Thymus (tissue), 11 donors: ENCODE results near the gene SELENOO. TPM values are rescaled to one million over a fixed set of nuclear protein-coding genes. Genes with fewer than 3 reads are reported as not detected.

ENCODE experiments used
- DNase-seq, 9 donors: peaks; one replicate each; pipeline ENCODE4 v3.0.0-alpha.2; 2013; ENCODE audit warnings: low spot score in 9 of 9, low read depth in 6 of 9, missing footprints in 1 of 9
- H3K27ac ChIP-seq, 2 donors: one replicate each; pipeline ENCODE4 v1.5.1; 2013; ENCODE audit warnings: control low read depth in 1 of 2, low read depth in 1 of 2, low read length in 1 of 2, mild to moderate bottlenecking in 1 of 2, moderate library complexity in 1 of 2
- H3K27me3 ChIP-seq, 2 donors: one replicate each; pipeline ENCODE4 v1.5.1; 2013; ENCODE audit warnings: low read length in 1 of 2; ENCODE audit not compliant: control insufficient read depth in 2 of 2, insufficient read depth in 1 of 2
- H3K36me3 ChIP-seq, 2 donors: one replicate each; pipeline ENCODE4 v1.5.1; 2013; ENCODE audit warnings: low read length in 1 of 2, mild to moderate bottlenecking in 1 of 2, moderate library complexity in 1 of 2; ENCODE audit not compliant: control insufficient read depth in 2 of 2, insufficient read depth in 2 of 2
- H3K4me1 ChIP-seq, 2 donors: one replicate each; pipeline ENCODE4 v1.5.1; 2013; ENCODE audit warnings: low read length in 2 of 2; ENCODE audit not compliant: control insufficient read depth in 2 of 2, insufficient read depth in 2 of 2
- H3K4me3 ChIP-seq, 2 donors: one replicate each; pipeline ENCODE4 v1.5.1; 2013; ENCODE audit warnings: low read length in 2 of 2, control low read depth in 1 of 2, mild to moderate bottlenecking in 1 of 2
- H3K9me3 ChIP-seq, 2 donors: one replicate each; pipeline ENCODE4 v1.5.1; 2013; ENCODE audit warnings: low read length in 1 of 2, mild to moderate bottlenecking in 1 of 2; ENCODE audit not compliant: control insufficient read depth in 2 of 2, insufficient read depth in 1 of 2
- WGBS: extraction: QIAGEN DNeasy Blood & Tissue Kit; methylation state at CpG from one replicate; pipeline ENCODE4 v1.1.7; 2013; 5-methylcytosine and 5-hydroxymethylcytosine counted together
- polyA plus RNA-seq: library from polyadenylated mRNA; stranded (reverse); fragments of 200-250 nt; gene quantifications from one replicate; pipeline ENCODE4 v1.2.3, GENCODE V29; 2013
- total RNA-seq: library from RNA; stranded (reverse); fragments of 120-200 nt; gene quantifications from one replicate; pipeline ENCODE4 v1.2.4, GENCODE V29; 2013
- donor health status: healthy.

Gene SELENOO
- total and polyA plus RNA-seq, 2 donors, result 17.4 to 62.1 TPM

DNA sequence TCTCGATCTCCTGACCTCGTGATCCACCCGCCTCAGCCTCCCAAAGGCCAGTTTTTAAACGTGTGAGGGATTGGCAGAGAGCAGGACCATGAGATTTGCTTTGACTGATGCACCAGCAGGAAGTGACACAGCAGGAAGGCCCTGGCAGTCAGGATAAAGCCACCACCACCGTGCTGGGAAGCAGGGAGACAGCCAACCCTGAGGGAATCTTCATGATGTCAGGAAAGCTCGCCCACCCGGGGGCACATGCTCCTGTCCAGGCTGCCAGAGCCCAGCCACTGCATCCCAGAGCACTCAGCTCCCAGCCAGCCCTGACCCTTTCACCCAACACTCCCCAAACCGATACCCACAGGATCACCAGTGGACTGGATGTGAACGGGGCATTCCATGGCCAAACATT, 37.9 kb downstream of the SELENOO start:
- H3K27me3 ChIP-seq, result no peaks in the 10 kb centered on the region
- 89% methylated on average over 9 of the region's 9 CpGs for WGBS
- H3K36me3 ChIP-seq, result peaks cover 29 to 44% of the 10 kb centered on the region in 2 donors
- no peak overlapping the region for H3K27ac ChIP-seq
- no peak overlapping the region for H3K4me3 ChIP-seq
- no peak for DNase-seq
- peaks cover 0 to 5% of the 10 kb centered on the region in 2 donors for H3K9me3 ChIP-seq
- H3K4me1 ChIP-seq, result peaks cover 9 to 28% of the 10 kb centered on the region in 2 donors

DNA sequence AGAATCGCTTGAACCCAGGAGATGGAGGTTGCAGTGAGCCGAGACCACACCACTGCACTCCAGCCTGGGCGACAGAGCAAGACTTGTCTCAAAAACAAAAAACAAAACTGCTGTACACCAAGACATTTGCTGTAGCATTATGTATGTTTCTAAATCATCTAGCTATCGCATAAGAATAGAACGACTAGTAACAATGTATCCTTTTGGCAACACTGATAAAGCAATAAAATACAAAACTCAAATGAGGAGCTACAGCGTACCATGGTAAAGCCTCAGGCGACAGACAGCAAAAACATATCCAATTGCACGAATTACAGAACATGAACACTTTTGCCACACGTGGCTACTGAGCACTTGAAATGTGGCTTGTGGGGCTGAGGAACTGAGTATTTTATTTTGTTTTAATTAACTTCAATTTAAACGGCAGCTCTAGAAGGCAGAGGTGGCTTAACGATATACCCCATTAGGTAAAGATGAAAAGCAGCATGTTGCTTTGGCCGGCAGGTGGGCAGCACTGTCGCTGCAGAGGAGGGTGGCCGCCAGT, 41.7 kb downstream of the SELENOO start:
- peaks cover 19 to 42% of the 10 kb centered on the region in 2 donors for H3K4me1 ChIP-seq
- H3K27me3 ChIP-seq, result no peaks in the 10 kb centered on the region
- WGBS, result 84% methylated on average over 14 of the region's 14 CpGs
- peak overlapping the region in 1 of 2 donors; percentile 27 for H3K27ac ChIP-seq
- no peak for DNase-seq
- H3K36me3 ChIP-seq, result peaks cover 29 to 36% of the 10 kb centered on the region in 2 donors
- no peaks in the 10 kb centered on the region for H3K9me3 ChIP-seq
- H3K4me3 ChIP-seq, result peak overlapping the region in 1 of 2 donors; percentile 18

DNA sequence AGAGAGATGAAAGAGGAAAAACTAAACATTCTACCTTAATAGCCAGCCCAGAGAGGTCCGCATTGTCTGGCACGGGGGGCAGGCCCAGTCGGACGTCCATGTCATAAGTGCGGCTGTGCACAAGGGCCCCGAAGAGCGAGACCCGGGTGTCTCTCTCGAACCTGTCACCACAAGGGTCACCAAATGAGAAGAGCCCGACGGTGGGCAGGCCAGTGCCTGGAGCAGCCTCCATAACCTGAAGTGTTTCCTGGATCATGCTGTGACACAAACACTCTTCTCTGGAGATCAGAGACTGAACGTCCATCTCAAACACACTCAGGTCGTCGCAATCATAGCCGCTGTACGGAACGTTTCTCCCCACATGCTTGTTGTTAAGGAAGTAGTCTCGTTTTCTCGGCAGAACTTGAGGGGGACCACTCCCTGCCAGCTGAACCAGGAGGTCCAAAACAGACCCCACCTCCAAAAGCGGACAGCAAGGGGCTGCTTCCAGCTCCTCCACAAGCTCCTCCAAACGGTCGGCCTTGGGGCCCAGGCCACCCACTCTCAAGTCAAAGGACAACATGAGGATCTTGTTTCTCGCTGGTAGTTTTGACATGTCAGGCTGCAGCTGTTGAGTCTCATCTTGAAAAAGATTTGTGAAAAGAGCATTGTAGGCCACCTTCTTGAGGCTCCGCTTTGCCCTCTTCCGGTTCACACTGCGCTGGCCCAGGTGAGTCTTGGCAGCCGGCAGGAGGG, 43.0 kb downstream of the SELENOO start:
- no peaks in the 10 kb centered on the region for H3K9me3 ChIP-seq
- peaks cover 19 to 46% of the 10 kb centered on the region in 2 donors for H3K4me1 ChIP-seq
- WGBS, result 30% methylated on average over 27 of the region's 27 CpGs
- DNase-seq, result peak in 1 of 9 donors; percentile 45
- H3K4me3 ChIP-seq, result peak overlapping the region; percentile 69 to 92
- H3K27me3 ChIP-seq, result no peaks in the 10 kb centered on the region
- H3K36me3 ChIP-seq, result peaks cover 33% of the 10 kb centered on the region in 2 donors
- H3K27ac ChIP-seq, result peak overlapping the region; percentile 96 to 99

DNA sequence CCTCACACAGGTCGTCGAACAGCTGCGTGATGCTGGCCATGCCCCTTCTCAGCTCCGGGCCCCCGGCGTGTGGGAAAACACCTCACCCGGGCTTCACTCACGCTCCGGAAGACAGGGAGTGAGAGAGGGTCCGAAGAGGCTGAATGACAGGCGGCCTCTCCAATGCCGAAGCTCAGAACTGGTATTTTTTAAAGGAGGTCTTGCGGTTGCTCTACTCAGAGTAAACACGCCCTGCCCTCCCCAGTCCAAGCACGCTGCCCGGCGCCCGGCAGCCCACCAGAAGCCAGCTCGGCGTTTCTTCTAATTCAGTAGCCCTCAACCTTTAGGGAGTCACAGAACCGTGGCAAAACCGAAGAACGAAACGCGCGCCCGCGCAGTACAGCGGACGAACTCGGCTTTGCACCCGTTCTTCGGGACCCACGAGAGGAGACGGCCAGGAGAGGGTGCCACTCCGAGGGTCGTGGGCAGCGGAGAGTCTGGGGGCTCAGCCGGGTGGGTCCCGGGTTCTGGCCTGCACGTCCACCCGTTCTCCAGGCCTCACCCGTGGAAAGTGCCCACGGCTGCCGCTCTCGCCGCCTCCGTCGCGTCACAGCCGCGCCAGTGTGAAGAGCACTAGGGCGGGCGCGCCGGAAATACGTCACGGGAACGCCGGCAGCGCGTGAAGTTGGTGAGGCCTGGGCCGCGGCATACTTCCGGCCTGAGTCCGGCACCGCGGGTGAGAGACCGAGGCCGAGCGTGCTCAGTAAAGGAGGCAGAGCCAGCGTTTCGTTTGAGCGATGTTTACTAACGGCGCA, 43.8 kb downstream of the SELENOO start, which contains the start of gene TUBGCP6:
Gene TUBGCP6 (minus strand): TSS at position 604 of the 794 bp plus-strand sequence. CDS start 564 bp downstream, at position 40.
- Histone ChIP-seq H3K27me3 (no peaks in the 10 kb centered on the region), H3K4me3 (peak within 1 kb of the TSS; percentile 69 to 92), H3K9me3 (no peaks in the 10 kb centered on the region), H3K36me3 (peaks cover 27 to 29% of the 10 kb centered on the region in 2 donors), H3K27ac (peak within 1 kb of the TSS; percentile 96 to 99), H3K4me1 (peaks cover 19 to 49% of the 10 kb centered on the region in 2 donors)
- WGBS, result under 1% methylated on average over 76 of the region's 76 CpGs
- DNase-seq, result peak; percentile 74 to 97 (median 93)

DNA sequence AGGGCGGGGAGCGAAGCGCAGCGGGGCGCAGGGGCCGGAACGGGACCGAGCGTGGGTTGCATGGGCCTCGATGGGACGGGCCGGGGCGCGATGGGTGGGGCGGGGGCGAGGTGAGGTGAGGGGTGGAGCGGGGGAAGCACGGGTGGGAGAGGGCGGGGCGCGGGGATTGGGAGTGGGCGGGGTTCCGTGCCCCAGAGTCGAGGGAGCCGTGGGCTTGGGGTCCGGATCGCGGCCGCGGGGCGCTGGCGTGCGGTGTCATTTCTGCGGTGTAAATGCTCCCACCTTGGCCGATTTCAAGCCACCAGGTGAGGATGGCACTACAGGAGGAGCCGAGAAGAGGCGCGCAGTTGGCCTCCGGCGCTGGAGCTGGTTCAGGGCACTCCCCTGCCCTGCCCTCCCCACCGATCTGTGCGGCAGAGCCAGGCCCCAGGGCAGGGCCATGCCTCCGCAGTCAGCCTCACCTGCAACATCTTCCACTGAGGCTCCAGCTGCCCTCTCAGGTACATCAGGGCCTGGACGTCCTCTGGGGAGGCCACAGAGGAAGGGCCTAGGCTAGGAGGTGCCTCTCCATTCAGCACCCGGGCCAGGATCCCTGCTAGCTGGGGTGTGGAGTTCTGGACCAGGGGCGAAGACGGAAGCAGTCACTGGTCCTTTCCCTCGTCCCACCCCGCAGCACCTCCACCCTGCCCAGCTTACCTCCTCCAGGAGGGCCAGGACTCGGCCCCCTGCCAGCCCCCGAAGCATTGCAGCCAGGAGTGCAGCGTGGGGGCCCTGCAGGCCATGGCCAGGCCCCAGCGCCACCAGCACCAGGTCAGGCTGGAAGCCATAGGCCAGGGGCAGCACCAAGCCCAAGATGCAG, 44.6 kb downstream of the SELENOO start:
- DNase-seq, result no peak
- Histone ChIP-seq H3K36me3 (peaks cover 19 to 22% of the 10 kb centered on the region in 2 donors), H3K4me1 (peaks cover 26 to 57% of the 10 kb centered on the region in 2 donors), H3K9me3 (no peaks in the 10 kb centered on the region), H3K4me3 (peak overlapping the region; percentile 69 to 92), H3K27ac (peak overlapping the region; percentile 96 to 99), H3K27me3 (no peaks in the 10 kb centered on the region)
- 20% methylated on average over 53 of the region's 53 CpGs for WGBS

DNA sequence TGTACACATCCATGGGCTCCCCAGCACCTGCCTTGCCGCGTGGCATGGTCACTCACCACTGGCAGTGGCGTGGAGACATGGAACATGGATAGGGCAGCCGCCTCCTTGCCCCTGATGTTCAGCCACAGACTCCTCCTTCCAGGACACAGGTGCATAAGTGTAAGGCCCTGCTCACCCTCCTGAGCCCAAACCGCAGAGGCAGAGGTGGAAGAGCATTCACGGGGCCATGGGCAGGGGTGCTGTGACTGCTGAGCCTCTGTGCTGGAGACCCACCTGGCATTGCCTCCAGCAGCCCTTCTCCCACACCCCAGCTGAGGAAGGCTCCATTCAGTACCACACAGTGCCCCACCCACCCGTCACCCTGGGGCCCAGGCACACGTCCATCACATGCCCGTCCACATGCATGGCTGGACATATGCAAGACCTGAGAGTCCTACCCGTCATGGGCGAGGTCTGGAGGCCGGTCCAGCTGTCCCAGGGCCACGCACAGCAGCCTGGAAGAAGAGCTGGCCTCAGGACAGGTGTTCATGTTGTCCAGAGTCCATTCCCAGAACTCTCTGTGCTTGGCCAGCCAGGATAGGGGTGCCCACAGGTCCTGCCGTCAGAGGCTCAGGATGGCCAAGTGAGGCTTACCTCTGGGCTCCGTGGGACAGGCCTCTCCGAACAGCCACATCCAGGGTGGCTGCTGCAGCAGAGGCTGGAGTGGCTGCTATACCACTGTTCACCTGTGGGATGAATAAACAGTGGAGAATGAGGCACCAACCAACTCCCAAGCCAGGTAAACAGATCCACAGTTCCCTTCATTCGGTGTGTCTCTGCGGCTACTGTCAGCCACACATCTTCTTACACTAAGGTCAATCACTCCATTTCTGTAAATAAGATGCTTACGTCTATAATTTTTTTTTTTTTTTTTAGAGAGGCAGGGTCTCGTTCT, 45.7 kb downstream of the SELENOO start:
- H3K4me3 ChIP-seq, result no peak overlapping the region
- H3K36me3 ChIP-seq, result peaks cover 17 to 22% of the 10 kb centered on the region in 2 donors
- H3K27me3 ChIP-seq, result no peaks in the 10 kb centered on the region
- peak overlapping the region in 1 of 2 donors; percentile 5 for H3K27ac ChIP-seq
- H3K4me1 ChIP-seq, result peaks cover 26 to 54% of the 10 kb centered on the region in 2 donors
- no peaks in the 10 kb centered on the region for H3K9me3 ChIP-seq
- 95% methylated on average over 20 of the region's 20 CpGs for WGBS
- DNase-seq, result no peak

DNA sequence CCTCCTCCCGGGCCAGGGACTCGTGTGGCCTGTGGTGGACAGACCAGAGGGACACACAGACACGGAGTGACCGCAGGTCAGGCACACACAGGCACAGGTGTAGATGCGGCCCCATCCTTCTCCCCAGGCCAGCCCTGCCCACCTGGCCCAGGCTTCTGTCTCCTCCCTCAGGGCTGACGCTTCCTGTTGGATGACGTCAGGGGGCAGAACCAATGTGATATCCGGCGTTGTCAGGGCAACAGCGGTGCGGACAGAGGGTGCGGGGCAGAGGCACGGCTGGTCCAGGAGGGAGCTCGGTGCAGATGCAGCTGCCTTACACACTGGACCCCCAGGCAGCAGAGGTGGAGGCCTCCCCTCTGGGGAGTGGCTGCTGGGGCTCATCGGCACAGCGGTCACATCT, 46.9 kb downstream of the SELENOO start:
- peaks cover 15 to 22% of the 10 kb centered on the region in 2 donors for H3K36me3 ChIP-seq
- no peak overlapping the region for H3K27ac ChIP-seq
- WGBS, result 94% methylated on average over 16 of the region's 16 CpGs
- no peaks in the 10 kb centered on the region for H3K27me3 ChIP-seq
- DNase-seq, result peak in 2 of 9 donors; percentile 23 to 49
- H3K9me3 ChIP-seq, result no peaks in the 10 kb centered on the region
- no peak overlapping the region for H3K4me3 ChIP-seq
- peaks cover 22 to 46% of the 10 kb centered on the region in 2 donors for H3K4me1 ChIP-seq
